ENCODE results near the gene KCND3.

The KCND3 gene

DNA sequence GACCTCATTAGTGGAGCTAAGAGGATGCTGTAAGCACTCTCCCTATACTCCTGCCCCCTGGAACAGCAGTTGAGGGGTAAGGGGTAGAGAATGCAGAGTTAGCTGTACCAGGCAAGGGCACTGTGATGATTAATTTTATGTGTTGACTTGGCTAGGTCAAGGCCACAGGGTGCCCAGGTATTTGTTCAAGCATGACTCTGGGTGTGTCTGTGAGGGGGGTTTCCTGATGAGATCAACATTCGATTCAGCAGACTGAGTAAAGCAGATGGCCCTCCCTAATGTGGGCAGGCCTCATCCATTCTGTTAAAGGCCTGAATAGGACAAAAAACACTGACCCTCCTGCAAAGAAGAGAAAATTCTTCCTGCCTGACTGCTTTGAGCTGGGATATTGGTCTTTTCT lies 110.8 kb downstream of the KCND3 start:
- no peak for DNase-seq

DNA sequence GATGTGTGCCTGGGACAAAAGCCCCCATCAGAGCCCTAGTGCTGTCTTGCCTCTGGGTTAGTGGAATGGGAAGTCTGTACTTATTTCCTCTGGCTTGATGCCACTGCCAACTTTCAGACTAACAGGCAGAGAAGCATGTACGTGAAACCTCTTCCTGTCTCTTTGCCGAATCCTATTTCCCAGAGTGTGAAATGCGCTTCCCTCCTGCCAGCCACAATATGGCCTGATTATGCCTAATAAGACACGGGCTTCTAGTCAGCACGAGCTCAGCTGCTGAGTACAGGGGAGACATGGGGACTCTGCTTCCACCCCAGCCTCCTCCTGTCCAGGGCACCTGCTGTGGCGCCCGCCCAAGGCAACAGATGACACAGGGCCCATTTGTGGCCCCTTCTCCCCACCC lies 111.4 kb downstream of the KCND3 start:
- no peak for DNase-seq

DNA sequence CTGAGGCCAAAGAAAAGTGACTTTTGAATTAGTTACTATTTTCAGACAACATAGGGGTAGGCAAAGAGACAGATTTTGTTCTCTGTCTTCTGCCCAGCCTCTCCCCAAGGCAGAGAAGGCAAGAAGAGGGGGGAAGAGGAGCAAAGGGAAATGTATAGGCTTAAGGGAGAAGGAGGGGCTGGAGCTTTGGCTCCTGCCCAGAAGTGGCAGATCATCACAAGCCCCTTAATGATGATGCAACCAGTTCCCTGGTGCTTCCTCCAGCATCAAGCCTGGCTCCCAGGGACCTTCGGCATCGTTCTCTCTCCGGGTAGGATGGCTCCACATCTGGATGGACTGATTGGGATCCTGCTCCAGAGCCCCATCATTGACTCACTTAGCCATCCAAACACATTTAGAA lies 112.8 kb downstream of the KCND3 start:
- no peak for DNase-seq

DNA sequence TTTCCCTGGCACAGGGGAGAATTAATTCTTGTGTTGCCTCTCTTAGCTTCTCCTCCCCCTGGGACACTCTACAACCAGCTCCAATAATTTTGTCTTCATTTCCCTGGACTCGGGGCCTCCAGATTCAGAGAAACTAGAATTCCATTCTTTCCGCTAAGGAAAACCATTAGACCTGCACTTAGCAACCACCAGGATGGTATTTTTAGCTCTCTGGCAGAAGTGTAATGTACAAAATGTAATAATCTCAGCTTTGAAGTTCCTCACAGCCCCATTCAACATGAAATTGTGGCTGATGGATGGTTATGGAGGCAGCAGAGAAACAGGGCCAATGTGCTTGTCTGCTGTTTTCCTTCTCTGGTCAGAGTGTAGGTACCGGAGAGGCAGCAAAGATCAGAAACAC lies 113.8 kb downstream of the KCND3 start:
- DNase-seq = no peak

DNA sequence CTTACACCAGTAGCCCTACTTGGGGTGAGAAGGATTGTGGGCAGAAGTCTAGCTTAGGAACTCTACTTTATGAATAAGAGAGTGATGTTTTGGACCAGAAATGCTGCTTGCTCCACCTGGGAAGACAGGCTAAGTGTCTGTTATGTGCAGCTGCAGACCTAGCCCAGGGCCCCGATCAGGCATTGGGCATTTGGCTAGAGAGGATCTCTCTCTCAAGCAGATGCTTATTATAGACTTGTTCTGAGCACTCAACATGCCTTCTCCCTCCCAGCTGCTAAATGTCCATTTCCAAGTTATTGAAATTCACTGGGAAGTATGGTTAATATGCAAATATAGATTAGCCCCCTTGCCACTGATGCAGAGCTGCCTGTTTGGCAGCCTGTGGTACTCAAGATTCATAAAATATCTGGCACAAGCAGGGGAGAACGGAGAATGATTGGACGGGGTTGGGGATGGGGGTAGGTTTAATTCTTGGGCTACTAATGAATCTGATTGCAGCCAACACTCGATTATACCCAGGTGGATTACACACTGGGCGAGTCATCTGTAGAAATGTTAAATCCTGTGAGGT lies 115.9 kb downstream of the KCND3 start:
- DNase-seq = no peak

DNA sequence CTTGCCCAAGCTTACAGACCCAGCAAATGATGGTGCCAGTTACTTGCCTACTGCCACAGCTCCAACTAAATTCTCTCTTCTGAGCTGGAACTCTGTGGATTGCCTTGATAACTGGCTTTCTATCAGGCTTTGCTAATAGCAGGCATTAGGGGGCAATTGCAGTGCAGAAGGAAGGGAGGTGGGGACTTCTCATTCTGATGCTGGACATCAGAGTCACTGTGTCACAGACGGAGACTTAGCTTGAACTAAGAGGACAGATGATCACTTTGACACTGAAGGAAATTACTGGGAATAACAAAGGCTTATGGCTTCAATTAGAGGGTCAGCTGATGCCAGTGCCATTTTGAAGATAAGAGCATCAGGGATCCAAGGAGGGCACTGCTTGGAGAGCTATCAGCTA lies 119.3 kb downstream of the KCND3 start:
- DNase-seq = no peak

DNA sequence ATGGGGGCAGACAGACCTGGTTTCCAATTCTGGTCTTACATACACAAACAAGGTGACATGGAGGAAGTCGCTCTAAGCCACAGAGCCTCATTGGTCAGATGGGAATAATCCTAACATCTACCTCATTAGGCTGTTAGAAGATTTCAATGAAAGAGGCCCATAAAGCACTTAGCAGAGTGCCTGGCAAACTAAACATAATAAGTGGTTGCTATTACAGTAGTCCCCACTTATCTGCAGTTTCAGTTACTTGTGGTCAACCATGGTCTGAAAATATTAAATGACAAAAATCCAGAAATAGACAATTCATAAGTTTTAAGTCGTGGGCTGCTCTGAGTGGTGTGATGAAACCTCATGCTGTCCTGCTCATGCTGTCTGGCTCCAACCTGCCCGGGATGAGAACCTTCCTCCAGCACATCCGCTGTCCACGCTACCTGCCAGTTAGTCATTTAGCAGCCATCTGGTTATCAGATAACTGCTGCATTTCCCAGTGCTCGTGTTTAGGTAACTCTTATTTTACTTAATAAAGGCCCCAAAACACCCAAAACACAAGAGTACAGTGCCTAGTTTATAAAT lies 121.5 kb downstream of the KCND3 start:
- DNase-seq = no peak

DNA sequence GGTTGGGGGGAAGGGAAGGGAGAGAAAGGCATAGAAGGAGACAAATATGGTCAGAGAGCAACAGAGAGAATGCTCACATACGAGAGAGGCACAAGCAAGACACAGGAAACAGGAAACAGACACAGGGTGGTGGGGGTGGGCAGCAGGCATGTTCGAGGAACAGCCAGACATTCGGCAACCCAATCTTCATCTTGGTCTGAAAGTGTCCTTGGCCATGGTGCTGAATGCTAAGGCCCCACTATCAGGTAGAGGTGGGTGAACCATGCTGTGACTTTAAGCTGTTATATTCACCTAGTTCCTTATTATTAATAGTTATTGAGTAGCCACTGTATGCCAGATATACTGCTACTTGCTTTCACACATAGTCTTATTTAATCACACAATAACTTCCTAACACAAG lies 124.6 kb downstream of the KCND3 start:
- no peak for DNase-seq

DNA sequence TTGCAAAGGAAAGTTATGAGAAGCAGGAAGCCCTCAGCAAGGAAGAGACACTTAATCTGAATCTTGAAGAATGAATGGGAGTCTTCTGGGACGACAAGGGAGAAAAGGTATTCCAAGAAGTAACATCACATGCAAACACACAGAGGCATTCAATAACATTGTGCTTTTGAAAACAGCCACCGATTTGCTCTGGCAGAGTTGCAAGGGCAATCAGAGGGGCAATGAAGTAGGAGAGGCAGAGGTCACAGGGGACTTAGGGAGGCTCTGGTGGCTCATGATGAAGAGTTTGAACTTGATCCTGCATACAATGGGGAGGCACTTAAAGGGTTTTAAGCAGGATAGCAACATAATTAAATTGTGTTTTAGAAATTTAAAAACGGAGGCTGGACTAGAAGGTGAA lies 126.1 kb downstream of the KCND3 start:
- DNase-seq = no peak

DNA sequence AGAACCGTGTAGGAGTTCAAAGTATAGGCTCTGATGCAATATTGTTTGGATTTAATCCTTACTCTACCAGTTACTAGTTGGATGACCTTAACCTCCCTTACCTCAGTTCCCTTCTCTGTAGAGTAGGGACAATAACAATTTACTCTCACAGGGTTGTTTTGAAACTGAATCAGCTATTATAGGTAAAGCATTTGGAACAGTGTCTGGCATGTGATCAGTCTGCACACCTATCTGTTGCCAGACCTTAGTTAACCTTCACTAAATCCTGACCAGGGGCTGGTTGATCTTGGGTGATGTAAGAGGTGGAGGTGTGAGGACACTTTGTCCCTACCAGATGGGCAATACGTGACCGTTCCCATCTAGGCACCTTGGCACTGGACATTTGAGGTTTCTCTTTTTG lies 126.9 kb downstream of the KCND3 start:
- DNase-seq = no peak

DNA sequence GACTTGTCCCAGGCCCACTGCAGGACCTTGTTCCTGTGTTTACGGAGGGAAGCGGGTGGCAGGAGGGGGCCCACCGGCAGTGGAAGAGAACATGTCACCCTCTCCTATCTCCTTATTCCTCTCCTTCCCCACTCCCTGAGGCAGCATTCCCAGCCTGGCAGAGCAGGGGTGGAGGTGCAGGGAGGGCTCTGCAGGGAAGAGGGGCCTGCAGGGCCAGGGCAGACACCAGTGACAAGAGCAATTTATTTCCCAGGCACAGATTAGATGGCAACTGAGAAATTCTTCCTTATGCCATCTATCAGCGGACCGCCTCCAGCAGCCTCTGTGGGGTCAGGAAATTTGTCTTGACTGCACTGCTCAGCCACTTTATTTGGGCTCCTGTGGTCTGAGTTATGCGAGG lies 127.9 kb downstream of the KCND3 start:
- DNase-seq = no peak

DNA sequence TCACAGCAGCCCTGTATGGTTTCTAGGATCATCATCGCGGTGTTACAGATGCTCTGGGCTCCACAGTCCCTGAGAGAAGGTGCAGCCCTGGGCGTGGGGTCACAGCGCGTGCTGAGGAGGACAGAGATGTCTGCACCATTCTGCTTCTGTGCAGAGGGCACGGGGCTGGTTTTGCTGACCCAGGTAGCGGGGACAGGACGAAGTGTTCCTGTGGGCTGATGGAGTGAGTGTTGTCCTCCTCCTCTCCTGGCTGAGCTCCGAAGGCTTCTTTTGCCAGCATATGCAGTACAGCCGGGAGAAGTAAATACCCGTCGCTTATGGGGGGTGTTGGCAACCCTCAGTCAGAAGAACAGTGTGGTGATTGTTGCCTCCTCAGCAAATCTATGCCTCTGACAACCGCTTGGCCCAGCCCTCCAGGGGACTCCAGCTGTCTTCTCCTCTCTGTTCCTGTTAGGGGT lies 132.2 kb downstream of the KCND3 start:
- DNase-seq = no peak

DNA sequence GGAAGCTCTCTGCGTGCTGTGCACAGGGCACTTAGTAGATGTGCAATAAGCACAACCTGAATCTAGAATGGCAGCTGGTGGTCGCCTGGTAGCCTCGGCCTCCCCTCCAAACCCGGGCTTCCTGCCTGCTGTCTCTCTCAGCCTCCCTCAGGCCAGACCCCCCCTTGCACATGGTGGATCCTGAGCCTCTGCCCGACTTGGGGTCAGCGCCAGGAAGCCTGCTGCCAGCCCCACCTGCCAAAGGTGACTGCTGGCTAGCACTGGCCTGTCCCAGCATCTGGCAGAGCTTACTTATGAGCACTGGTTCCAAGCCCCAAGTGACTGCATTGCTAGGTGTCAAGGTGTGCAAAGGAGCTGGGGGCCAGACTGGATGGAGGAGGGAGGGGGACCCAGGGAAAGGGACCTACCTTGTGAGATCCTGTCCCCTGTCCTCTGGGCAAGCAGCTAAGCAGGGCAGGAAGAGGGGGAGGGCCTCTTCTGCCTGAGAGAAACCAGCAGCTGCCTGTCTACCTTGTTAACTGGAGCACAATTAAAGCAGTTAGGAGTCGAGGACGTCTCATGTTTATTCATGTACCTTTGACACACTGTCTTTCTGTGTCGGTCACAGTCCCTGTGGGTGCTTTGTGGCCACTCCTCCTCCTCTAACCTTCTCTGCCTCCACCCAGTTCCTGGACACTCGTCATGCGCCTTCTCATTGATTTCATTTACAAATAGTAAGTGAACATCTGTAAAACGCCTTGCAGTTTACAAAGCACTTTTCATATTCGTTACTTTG lies 132.9 kb downstream of the KCND3 start:
- peak; percentile 28 for DNase-seq

DNA sequence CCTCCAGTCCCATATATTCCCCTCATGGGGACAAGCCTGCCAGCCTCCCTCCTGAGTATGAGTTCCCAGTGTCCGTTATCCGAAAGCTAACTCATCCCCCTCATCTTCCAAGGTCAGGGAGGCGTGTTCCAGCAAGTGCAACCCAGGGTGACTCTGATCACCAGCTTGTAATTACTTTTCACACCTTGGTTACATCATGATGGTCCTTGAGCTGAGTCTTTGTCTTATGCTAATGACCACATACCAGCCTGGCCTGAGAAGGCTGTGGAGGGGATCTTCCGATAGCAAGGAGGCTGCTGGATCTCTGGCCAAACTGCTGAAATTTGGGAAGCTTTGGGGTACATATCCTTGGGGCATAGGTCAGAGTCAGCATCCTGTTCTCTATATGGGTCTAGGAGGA lies 134.2 kb downstream of the KCND3 start:
- DNase-seq = no peak

DNA sequence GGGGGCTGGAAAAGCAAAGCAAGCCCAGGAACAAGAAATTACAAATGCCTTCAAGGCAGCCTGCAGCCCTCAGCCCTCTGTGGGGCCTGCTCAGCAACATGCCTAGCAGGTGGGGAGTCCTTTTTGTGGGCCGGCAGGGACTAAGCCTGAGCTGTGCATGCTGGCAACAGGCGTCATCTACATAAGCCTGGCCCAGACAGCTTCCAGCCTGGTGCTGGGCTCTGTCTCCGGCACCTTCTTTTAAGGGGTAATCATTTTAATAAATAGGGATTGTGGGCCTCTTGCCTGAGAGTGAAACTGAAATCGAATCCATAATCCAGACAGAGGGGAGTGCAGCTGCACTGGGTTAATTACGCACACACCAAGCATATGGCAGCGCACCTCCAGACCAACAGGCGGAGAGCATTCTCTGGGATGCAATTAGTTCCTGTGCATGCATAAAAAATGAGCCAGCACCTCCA lies 137.2 kb downstream of the KCND3 start:
- DNase-seq = peak; percentile 81

DNA sequence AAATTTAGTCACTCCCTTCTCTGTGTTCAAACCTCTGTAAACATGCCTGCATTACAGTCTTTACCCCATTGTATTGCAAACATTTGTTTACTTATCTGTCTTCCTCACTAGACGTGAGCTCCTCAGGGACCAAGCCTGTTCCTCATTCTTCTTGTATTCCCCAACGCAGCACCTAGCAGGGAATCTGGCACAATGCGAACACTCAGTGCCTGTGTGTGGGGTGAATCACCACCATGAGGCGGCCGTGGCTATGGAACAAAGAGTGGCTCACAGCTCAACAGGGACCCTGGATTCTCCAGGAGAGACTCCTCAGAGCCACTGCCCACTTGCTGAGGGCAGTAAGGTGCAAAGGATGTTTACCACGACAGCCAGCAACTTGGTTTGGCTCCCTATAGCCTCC lies 137.9 kb downstream of the KCND3 start:
- no peak for DNase-seq

DNA sequence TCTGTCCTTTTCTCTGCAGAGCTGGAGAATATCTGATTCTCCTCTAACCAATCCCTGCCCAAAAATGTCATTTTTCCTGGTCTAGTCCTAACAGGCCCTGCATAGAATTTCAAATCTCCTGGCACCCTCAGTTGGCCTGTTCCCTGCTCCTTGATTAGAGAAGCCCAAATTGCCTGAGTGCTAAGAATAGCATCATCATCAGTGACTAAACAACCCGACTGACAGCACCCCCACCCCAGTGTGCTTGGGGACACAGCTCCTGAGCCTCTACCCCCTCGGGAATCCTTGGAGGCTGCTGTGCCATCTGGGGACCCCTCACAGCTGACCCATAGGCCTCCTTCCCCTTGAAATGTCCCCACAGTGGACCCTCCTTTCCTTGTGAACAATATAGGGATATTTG lies 139.4 kb downstream of the KCND3 start:
- no peak for DNase-seq

DNA sequence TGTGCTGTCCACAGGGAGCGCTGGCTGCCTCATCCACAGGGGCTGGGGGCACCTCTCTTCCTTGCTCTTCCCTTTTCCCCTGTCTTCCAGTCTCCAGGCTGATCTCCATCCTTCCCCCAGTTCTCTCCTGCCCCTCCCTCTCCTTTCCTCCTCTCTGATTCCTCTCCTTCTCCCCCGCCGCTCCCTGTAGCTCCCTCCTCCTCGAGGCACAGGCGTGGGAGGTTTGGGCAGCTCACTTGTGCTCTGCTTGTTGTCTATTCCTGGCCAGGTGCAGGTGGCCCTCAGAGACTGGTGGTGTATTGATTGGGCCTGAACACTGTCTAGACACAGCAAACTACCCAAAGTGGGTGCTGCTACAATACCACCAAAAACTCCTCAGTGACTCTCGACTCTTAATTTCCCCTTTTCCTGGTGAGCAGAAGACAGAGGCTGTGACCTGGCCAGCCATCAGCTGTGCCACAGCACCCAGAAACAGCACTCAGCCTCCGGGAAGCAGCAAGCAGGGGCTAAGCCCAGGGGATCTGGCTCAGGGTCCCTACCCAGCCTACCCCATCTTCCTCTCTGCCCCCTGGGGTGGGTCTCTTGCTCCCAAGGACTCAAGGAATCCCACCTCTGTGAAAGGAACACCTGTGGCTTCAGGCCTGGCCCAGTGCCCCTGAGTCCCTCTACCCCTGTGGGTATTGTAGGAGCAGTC lies 140.5 kb downstream of the KCND3 start:
- DNase-seq = no peak

DNA sequence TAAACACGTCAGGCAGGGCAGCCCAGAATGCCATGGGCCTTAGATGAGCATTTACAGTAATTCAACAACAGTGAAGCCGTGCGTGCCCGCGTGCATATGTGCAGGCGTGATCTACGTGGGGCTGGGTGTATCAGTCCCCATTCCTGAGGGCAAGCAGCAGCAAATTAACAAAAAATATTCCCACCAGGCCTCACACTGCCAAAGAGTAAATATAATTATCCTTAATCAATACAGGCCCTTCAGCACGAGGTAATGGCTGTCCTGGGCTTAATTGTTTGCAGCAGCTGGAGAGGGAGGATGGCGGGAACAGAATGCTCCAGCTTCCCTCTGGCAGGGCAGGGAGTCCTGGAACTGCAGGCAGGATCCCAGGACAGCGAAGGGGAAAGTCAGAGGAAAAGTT lies 142.0 kb downstream of the KCND3 start:
- DNase-seq = no peak

DNA sequence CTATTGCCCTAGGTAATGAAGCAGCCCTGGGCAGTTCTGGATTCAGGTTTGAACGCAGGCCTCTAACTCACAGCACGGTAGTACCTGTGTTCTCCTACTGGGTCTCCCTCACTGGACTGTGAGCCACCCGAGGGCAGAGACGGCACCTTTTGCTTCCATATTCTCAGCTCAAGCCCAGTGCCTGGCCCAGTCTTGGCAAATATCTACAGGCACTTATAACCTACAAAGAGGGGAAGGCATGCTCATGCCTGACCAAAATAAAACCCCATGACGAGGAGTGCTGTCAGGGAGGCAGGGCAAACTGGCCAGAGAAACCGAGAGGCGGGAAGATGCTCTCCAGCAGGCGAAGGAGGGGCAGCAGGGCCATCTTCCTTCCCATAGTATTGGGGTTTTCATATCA lies 142.6 kb downstream of the KCND3 start:
- no peak for DNase-seq

DNA sequence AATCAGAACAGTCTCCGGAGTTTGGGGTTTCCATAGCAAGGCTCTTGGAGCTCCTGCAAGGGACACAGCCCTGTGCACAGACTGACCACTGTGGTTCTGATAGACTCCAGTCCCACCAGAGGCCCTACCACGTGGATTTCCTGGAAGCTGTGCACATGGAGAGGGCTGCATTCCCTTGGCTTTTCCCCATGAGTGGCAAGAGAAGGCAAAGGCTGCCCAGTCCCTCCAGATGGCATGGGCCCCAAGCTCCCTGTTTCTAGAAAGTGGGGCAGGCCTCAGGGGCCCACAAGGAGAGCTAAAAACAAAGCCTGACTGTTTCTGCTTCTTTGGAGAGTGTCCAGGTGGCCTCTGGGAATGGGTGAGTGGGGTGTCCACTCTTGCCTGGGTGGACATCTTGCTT lies 146.3 kb downstream of the KCND3 start:
- DNase-seq = no peak

DNA sequence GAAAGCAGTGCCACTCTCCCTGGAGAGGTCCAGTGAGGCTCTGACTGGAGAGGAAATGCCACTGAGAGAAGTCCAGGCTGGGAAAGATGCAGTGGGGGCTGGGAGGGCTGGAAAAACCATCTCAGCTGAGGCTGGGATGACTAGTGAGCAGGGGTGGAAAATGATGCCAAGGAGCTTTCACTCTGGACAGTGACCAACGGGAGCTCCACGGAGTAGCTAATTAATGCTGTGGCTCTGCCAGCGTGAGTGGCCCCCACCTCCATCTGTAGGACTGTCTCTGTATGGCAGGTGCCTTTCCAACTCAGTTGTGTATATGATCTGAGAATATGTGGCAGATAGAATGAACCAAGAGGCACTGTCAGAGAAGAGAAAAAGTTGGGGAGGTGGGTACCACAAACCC lies 147.1 kb downstream of the KCND3 start:
- DNase-seq = no peak

DNA sequence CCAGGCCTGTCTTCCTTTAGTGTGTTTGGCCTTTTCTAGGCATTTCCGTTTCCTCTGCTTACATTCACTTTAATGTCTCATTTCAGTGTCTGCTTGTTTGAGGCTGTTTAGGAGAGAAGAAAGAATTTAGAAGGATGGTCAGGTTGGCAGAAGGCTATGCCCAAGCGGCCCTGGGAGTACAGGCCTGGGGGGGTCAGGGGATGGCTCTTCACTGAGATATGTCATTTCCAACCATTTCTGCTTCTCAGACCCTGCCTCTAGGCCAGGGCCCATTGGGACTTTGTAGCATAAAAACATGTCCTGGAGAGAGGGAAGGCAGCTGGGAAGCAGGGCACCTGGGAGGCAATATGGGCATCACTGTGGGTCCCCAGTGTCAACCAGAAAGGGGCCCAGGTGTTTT lies 147.7 kb downstream of the KCND3 start:
- DNase-seq = no peak

DNA sequence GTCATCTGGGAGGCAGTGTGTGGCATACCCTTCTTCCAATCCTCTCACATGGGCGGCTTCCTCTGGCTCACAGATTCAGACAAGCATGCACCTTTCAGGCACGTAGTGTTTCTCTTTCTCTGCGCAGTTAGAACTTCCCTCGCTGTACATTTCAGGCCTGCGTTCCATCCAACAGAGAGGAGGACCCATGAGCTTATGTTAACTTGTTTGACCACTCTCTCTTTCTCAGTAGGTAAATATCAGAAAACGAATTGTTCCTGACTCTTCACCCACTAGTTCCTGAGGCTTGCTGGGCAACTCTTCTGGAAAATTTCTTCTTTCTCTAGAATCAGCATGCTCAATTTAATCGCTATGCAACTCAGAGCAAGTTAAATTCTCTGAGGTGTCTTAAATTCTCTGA lies 148.3 kb downstream of the KCND3 start:
- no peak for DNase-seq

Measured in NCI-H2171 (cell line).